Calu3 (cell line): ENCODE data around the gene DPH1. TPM values are rescaled to one million over a fixed set of nuclear protein-coding genes. Genes with fewer than 3 reads are reported as not detected.
"Not testable (repeated sequence)": the region's sequence is repeated elsewhere in the genome, so short reads cannot be mapped to it uniquely, and the experiment has no call there.

Experiments
- Bru-seq: library from RNA; stranded (reverse); fragments of 400-500 nt; gene quantifications from one replicate; lab custom pipeline; 2021; lab: Mats Ljungman, UMichigan
- BruChase-seq, 2 experiments: library from RNA; stranded (reverse); fragments of 400-500 nt; gene quantifications; one replicate each; lab custom pipeline; 2021; lab: Mats Ljungman, UMichigan
- BruUV-seq: library from RNA; stranded (reverse); fragments of 400-500 nt; replicated peaks from 2 replicates; lab custom pipeline; 2021; lab: Mats Ljungman, UMichigan
- CTCF ChIA-PET: fragments of 300-600 bp; sonication (Branson Sonifier 250); formaldehyde crosslinking; loops from one replicate; lab custom pipeline; 2022; ENCODE audit warnings: antibody characterized with exemption; lab: Charles Lee
- DNase-seq: peaks from one replicate; pipeline ENCODE4 v3.0.0; 2022
- H3K27ac Mint-ChIP-seq: one replicate; pipeline ENCODE4 v1.8.0; 2022; ENCODE audit warnings: mixed read lengths; ENCODE audit not compliant: unreplicated experiment
- H3K27me3 Mint-ChIP-seq: one replicate; pipeline ENCODE4 v1.8.0; 2022; ENCODE audit warnings: mixed read lengths; ENCODE audit not compliant: unreplicated experiment
- H3K36me3 Mint-ChIP-seq: one replicate; pipeline ENCODE4 v1.8.0; 2022; ENCODE audit warnings: mild to moderate bottlenecking, moderate library complexity, mixed read lengths; ENCODE audit not compliant: insufficient read depth, unreplicated experiment
- H3K4me1 Mint-ChIP-seq: one replicate; pipeline ENCODE4 v1.8.0; 2022; ENCODE audit warnings: mild to moderate bottlenecking, low read depth, mixed read lengths; ENCODE audit not compliant: unreplicated experiment
- H3K4me3 Mint-ChIP-seq: one replicate; pipeline ENCODE4 v1.8.0; 2022; ENCODE audit warnings: mild to moderate bottlenecking, low read depth, moderate library complexity, mixed read lengths; ENCODE audit not compliant: unreplicated experiment
- H3K9me3 Mint-ChIP-seq: one replicate; pipeline ENCODE4 v1.8.0; 2022; ENCODE audit warnings: low read depth, mixed read lengths; ENCODE audit not compliant: unreplicated experiment
- CTCF ChIP-seq: fragments of 200-600 bp; IDR thresholded peaks from one replicate; pipeline ENCODE4 v1.8.0; 2022; ENCODE audit warnings: antibody characterized with exemption; ENCODE audit not compliant: unreplicated experiment
- intact Hi-C: fragments of 100-400 bp; cut with micrococcal nuclease; formaldehyde crosslinking; loops from one replicate; pipeline ENCODE4 v1.10.0; 2022; ENCODE audit not compliant: unreplicated experiment
- long read RNA-seq: library from polyadenylated mRNA; stranded (forward); transcript quantifications from one replicate; pipeline ENCODE4 v2.0.0, GENCODE V29; 2022
- total RNA-seq: library from RNA; stranded (reverse); gene quantifications from 2 replicates; pipeline ENCODE4 v1.2.3, GENCODE V29; 2022

The DPH1 gene
- total RNA-seq (24.7 and 29.7 TPM in 2 replicates), Bru-seq, nascent RNA (percentile 47 among the genes with signal in this experiment), BruChase-seq, experiment 1, labeled RNA remaining after a 6-hour chase (percentile 53 among the genes with signal in this experiment), BruChase-seq, experiment 2, labeled RNA remaining after a 2-hour chase (percentile 54 among the genes with signal in this experiment)
- long read RNA-seq, transcript DPH1-201 (13 exons, 2,221 nt) = major isoform, 19 of 29 reads
- long read RNA-seq, partial matches to known transcripts = 3 of 29 reads
- long read RNA-seq, other reads (novel, unspliced or antisense) = 3 of 29 reads

DNA sequence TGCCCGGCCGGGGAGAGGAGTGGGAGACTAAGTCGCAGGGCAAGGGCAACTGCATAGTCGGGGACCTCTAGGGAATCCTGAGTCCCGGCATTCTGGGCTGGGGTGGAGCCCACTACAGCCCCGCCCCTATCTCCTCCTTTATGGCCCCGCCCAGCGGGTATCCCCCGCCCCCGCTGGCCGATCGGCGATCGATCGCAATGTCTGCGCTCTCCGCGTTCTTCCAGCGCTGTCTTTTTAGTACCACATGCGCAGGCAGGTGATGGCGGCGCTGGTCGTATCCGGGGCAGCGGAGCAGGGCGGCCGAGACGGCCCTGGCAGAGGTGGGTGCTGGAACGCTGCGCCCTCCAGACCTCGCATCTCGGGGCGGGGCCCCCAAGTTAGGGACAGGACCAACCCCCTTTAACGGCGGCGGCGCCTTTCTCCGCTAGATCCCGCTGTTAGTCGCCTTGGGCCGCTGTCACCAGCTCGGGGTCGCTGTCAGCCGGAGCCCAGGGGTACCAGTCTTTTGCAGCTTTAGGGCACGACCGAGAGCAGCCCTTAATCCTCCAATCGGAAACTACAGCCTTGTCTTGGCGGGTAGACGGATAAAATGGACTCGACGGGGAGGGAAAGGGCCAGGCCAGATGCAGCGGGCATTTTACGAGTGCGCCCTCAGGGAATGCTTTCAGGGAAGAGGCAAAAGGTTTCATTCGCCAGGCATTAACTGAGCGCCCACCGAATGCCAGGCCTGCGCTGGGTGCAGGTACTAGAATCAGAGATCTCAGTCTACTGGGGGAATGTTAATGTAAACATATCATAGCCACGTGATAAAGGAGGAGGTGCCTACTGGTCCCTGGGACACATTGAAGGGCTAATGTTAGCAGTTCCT, at the start of gene DPH1:
Gene DPH1, plus strand, starts transcription at position 243 of the 868 bp plus-strand sequence. Its CDS starts 17 bp downstream, at position 260.
- H3K27ac Mint-ChIP-seq = no peak within 1 kb of the TSS
- no peaks in the 10 kb centered on the region for H3K9me3 Mint-ChIP-seq
- no TSS peak for BruUV-seq
- TF ChIP-seq CTCF = no peak
- H3K4me1 Mint-ChIP-seq = no peaks in the 10 kb centered on the region
- DNase-seq = peak; percentile 80
- peaks cover 33% of the 10 kb centered on the region for H3K27me3 Mint-ChIP-seq
- intact Hi-C loops = loop anchor here (1.0 kb wide), 1 partner anchor 11 kb away; no protein-coding TSS in a partner anchor
- peaks cover 21% of the 10 kb centered on the region for H3K36me3 Mint-ChIP-seq
- CTCF ChIA-PET = interaction anchor here (0.6 to 1.7 kb wide), 2 partner anchors 121 to 326 kb away, joined by 6 to 7 read pairs; no protein-coding TSS in a partner anchor
- peak within 1 kb of the TSS; percentile 81 for H3K4me3 Mint-ChIP-seq

- Mint-ChIP-seq H3K27ac (no peak overlapping the region), H3K9me3 (no peaks in the 10 kb centered on the region), H3K4me3 (no peak overlapping the region), H3K36me3 (no peaks in the 10 kb centered on the region), H3K27me3 (peaks cover under 1% of the 10 kb centered on the region), H3K4me1 (no peaks in the 10 kb centered on the region)
- DNase-seq = no peak
- CTCF ChIA-PET = interaction anchor here (0.7 kb wide), 1 partner anchor 100 kb away, joined by 5 read pairs; no protein-coding TSS in a partner anchor
- TF ChIP-seq CTCF = no peak
- intact Hi-C loops = no loop called here
- no TSS peak for BruUV-seq
These were observed 49.2 kb upstream of the DPH1 start for GRCh38 chr17:1980665-1981250.

DNA sequence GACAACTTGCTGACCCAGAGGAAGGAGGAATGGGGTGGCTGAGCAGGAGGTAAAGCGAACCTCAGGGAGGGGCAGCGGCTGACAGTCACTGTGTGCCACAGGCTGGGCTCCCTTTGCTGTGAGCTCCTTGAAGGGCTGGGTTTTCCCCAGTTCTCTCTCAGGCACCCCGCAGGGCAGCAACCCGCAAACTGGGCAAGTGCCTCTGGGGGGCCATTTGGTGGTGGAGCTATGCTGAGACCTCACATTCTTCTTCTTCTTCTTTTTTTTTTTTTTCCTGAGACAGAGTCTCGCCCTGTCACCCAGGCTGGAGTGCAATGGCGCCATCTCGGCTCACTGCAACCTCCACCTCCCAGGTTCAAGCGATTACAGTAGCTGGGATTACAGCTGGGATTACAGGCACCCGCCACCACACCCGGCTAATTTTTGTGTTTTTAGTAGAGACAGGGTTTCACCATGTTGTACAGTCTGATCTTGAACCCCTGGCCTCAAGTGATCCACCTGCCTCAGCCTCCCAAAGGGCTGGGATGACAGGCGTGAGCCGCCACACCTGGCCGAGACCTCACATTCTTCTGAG, 47.1 kb upstream of the DPH1 start:
- CTCF ChIA-PET = interaction anchor here (0.7 kb wide), 1 partner anchor 109 kb away, joined by 4 read pairs; no protein-coding TSS in a partner anchor
- intact Hi-C loops, BruUV-seq, H3K27me3 Mint-ChIP-seq, H3K4me1 Mint-ChIP-seq, DNase-seq, H3K4me3 Mint-ChIP-seq, H3K27ac Mint-ChIP-seq, H3K36me3 Mint-ChIP-seq, H3K9me3 Mint-ChIP-seq: not testable (repeated sequence)

GRCh38 chr17:1985093-1985492, 44.9 kb upstream of the DPH1 start:
- H3K9me3 Mint-ChIP-seq = no peaks in the 10 kb centered on the region
- CTCF ChIA-PET = no interaction called here
- DNase-seq = no peak
- intact Hi-C loops = no loop called here
- no peak overlapping the region for H3K27ac Mint-ChIP-seq
- H3K27me3 Mint-ChIP-seq = peaks cover 13% of the 10 kb centered on the region
- no peaks in the 10 kb centered on the region for H3K36me3 Mint-ChIP-seq
- H3K4me3 Mint-ChIP-seq = no peak overlapping the region
- H3K4me1 Mint-ChIP-seq = peaks cover 5% of the 10 kb centered on the region
- no TSS peak for BruUV-seq
- TF ChIP-seq CTCF = no peak
